GM21526 (cell line): ENCODE results near the gene NIPA2.

Experiments
- ATAC-seq: cut with Tn5 transposase; IDR thresholded peaks from one replicate; pipeline ENCODE4 v1.9.1; 2021; ENCODE audit warnings: moderate library complexity; ENCODE audit not compliant: unreplicated experiment, low FRiP score

The NIPA2 gene

DNA sequence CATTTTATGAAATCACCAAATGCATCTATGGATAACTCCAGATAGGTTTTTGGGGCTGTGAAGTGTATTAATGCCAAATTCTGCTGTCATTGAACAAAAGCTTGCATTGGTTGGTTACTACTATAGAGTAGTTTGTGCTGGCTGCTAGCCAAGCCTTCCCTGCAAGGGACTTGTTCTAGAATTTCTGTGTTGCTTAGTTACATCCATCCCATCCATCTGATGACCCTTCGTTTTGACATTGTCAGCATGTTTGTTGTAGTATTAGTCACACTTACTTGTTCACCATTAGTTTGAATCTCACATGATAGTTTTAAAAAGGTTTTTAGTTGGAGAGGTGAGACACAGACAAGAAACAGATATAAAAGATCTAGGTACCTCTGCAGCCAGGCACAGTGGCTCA lies 7.0 kb upstream of the NIPA2 start:
- no peak for ATAC-seq

DNA sequence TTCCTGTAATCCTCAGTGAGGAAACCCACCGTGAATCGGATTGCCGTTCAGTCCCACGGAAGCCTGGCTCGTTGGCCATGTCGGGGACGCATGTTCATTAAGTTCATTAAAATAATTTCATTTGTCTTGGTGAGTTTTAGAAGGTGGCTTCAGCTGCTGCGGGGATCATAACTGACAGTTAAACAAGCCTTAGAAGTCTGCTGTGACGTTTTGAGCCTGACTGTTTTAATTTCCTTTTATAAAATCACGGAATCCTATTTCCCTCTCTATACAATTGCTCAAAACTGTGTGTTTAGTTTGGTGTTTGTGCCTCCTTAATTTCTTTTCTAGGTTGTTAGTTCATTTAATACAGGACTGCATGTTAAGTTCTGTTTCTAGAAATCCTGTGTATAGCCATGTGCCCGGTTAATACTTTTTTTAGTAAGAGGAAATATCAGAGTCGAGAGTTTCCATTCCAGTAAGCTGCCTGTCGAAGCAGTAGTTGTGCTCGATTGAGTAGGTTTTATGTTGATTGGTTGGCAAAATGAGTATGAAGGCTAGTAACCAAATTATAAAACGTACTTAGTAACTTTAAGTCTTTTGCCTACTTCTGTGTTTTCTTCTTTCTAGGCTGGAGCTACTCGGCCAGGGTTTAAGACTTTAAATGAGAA lies 705 bp downstream of the NIPA2 start:
- ATAC-seq, result no peak

DNA sequence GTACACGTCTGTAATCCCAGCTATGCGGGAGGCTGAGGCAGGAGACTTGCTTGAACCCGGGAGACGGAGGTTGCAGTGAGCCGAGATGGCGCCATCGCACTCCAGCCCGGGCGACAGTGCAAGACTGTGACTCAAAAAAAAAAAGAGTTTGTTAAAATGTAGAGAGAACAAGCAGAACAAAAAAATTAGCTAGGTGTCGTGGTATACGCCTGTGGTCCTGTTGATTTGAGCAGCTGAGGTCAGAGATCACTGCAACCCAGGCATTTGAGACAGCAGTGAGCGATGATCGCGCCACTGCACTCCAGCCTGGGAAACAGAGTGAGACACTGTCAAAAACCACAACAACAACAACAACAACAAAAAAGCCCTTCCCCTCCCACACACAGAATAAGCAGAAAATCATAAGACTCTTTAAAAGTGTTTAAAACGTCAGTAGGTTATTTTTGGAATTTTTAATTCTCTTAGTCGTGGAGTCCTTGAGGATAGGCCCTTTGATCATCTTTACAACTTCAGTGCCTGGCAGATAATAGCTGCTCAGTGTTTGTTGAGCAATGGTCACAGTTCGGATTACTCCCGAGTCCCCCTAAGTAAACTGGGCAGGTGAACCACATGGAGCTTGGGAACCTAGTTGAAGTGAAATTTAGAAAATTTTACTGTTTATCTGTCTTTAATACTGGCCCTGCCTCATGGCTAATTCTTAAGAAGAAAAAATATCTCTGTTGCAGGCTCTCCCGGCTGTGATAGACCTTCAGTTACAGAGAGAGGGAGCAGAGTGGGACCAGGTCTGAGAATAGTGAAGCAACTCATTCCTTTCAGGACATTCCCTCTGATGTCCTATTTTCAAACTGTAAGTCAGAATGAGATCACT lies 6.2 kb downstream of the NIPA2 start:
- ATAC-seq, result no peak

DNA sequence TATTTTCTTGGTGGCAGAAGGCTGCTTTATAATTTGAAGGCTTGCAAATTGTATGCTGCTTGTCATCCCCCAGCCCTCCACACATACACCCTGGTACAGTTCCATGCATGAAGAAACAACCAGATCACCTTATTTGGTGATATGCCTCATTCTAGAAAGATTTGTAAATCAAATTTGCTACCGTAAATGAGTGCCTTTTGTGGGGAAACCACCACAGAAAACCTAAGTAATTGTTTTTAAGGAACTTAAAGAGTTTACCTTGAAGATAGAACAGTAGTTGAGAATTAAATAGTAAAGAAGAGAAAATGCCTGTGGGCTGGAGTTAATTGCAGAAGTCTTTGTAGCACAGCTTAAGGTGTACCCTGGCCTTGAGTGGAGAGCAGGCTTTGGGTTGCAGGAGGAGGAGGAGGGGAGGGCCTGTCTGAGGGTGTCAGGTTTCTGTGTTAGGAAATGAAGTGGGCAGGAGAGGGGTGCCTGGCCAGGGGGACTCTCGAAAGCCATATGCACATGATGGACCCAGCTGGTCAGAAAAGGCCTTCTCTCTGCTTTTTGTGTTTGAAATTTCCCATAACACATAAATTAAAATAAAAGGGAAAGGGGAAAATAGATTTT lies 6.9 kb downstream of the NIPA2 start:
- ATAC-seq, result no peak

DNA sequence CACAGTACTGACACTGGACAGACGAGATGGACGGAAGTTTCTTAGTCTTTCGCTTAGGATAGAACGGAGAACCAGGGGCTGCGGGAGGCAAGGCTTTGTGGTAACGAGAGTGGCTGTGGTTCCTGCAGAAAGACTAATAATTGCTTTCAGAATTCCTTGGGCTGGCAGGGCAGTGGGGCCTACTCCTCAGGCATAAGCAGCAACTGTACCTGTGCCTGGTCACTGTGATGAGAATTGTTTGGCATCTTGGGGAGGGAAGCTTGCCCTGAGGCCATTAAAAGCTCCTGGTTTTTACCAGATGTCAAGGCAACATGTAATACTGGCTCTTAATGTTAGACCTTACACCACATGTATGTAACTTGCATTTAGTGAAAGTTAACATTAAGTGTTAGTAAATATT lies 7.6 kb downstream of the NIPA2 start:
- ATAC-seq, result no peak

DNA sequence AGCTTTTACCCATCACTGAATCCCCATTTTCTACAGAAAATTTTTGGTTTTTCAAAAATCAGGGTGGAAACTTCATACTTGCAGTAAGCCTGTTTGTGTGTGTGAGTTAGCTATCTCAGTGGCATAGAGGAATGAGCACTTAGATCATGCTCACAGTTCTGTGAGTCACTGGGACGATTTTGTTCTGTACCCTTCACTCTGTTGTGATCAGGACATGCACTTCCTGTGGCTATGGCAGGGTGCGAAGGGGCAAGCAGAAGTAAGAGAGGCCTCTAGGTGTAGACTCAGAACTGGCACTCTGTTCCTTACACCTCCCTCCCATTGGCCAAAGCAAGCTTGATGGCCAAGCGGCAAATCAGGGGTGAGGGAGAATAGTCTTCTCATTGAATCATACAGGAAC lies 11.6 kb downstream of the NIPA2 start:
- no peak for ATAC-seq

DNA sequence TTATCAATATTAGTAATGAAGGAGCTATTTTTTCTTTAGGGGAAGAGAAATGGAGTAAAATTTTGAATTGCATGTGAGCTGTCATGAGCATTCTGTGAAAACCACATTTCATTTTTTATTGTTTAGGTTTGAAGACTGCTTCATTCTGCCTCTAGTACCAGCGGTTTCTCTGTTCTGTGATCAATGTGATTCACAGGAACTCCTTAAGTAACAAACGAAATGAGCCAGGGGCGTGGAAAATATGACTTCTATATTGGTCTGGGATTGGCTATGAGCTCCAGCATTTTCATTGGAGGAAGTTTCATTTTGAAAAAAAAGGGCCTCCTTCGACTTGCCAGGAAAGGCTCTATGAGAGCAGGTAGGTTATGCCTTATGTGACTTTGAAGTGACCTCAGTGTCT lies 13.0 kb downstream of the NIPA2 start:
- ATAC-seq, result no peak

DNA sequence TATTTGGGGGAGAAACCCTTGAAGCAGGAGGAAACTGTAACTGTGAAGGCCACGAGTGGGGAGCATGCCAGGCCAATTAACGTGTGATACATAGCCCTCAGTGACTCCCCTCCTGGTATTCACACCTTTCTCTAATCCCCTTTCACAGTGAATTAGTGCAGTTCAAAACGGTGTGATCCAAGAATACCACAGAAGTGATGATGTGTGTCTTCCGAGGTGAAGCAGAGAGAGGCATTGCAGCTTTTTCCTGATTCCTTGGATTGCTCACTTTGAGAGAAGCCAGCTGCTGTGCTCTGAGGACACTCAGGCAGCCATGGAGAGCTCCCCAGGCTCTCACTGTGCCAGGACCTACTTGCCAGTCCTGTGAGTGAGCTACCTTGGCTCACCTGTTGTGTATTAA lies 17.3 kb downstream of the NIPA2 start:
- ATAC-seq, result no peak

DNA sequence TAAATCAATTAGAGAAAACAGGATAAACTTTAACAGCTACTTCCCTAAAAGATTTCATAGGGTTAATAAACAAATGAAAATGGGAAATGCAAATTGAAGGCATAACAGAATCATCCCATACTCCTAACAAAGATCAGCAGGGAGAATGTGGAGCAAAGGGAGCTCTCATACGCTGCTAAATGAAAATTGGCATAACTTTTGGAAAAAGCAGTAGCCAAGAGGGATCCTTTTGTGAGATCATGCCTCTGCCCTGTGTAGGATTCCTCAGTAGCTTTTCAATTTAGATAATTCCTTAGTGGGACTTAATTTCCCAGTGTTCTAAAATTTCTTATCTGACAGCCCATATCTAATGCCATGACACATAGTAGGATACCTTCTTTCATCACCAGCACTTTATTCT lies 18.2 kb downstream of the NIPA2 start:
- ATAC-seq, result no peak

DNA sequence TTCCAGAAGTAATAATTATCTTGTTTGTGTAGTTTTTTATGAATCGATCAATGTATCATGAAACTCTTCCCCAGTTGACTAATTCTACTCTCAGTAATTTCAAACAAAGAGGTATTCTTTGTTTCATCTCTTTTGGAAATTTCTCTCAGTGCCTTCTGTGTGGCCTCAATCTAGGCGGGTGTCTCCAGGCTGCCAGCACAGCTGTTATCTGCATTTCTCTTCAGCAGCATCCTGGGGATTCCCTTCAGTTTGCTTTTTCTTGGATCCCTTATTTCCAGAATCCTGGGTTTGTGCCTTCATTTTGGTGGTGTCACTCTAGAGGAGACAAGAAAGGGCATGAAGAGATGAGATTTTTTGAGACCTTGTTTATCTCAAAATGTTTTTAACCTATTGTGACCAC lies 22.7 kb downstream of the NIPA2 start:
- ATAC-seq, result no peak

DNA sequence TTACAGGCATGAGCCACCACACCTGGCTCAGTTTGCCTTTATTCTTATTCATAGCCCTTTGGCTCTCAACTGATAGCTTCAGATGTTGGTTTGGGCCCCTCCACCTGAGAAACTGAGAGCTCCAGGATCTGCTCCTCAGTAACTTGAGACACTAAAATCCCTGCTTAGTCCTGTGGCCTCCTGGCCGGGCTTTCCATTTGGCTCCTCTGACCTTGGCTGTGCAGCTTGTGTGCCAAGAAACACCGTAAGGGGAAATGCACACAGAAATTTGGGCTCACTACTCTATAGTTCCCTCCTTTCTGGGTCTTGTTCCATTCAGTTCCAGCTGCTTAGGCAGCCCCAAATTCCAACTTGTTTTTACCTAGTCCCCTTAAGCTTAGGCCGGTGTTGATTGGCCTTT lies 24.9 kb downstream of the NIPA2 start:
- no peak for ATAC-seq

DNA sequence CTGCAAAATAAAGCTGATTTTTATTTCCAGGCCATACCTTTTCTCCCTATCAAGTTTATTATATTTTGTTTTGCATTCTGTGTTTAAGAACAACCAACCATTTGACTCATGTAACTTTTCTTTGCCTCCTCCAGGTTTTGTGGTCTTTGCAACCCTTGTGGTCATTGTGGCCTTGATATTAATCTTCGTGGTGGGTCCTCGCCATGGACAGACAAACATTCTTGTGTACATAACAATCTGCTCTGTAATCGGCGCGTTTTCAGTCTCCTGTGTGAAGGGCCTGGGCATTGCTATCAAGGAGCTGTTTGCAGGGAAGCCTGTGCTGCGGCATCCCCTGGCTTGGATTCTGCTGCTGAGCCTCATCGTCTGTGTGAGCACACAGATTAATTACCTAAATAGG lies 27.6 kb downstream of the NIPA2 start:
- no peak for ATAC-seq

DNA sequence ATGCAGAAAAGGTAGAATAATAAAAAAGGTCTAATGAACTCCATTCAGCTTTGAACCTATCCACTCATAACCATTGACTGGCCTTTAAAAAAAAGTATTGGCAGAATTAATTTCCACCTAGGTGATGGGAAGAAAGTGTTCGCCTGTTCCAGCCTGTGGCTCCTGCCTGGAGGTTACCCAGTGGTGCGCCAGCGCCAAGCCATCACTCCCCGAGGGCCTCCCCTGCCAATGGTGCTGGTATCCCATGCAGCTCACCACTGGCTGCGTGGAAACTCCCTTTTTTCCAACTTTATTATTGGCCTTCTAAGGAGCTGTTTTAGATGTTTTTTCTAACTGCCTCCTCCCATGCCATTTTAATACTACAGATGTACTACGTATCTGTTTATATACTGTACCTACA lies 29.4 kb downstream of the NIPA2 start:
- no peak for ATAC-seq

DNA sequence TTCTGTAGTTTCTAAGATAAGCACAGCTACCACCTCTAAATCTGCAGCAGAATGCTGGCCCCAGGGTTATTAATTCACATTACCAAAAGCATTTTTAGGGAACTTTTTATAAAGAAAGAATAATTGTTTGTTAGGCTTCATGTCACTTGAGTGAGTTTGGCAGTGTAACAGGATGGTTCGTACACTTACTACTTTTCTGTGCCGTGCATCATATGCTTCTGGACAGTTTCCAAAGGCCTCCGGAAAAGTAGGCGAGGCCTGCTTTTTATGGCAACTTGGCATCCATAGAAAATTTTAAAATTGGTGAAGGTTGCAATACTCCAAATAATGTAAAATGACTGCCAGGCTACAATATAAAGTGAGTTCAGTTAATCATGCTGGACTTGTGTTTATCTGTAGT lies 30.0 kb downstream of the NIPA2 start:
- ATAC-seq, result no peak

DNA sequence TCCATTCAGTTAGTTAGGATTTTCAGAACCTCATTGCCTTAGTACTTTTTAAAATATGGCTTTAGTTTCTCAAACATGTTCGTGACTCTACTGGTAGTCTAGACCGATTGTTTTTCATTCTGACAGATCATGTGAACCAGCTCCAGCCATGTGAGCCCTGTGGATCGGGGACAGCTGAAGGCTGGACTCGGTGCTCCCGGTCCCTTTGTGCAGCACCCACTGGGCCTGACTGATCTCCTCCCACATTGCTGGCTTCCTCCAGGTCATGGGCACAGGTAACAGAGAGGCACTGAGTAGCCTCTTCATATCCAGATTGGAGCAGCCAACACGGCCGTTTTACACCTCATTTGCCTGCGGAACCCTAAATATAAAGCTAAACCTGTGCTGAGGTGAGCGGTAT lies 30.5 kb downstream of the NIPA2 start:
- ATAC-seq, result no peak

DNA sequence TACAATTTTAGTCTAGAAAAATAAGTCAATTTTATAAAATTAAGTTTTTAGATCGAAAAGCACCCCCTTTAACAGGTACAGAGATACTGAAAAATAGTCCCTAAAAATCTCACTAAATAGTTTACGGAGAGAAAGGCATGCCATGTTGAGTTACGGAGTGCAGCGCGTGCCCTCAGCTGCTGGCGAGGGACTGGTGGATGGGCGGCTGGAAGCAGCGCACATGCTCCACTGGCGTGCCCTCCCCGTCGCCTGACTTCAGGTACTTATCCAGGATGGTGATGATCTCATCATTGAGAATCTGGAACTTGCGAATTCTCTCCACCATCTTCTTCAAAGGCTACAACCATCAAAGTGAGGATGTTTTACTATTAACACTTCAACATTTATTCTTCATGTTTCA lies 31.4 kb downstream of the NIPA2 start:
- ATAC-seq, result no peak

DNA sequence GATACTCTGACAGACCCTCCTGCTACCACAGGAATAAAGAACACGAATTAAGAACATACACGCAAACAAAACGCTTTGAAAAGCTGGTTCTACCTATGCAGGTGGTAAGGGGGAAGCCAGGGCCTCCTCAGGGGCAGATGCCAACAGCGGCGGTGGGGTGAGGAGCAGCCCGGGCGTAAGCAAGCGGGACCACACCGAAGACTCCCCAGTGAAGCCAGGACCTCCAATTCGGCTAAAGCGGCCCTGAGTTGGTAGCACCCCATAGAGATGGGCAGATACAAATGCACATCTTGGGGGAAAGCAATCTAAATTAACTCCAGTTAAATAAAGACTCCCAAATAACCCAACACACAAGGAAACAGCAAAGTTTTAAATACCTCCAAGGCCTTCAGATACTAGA lies 32.4 kb downstream of the NIPA2 start:
- no peak for ATAC-seq

DNA sequence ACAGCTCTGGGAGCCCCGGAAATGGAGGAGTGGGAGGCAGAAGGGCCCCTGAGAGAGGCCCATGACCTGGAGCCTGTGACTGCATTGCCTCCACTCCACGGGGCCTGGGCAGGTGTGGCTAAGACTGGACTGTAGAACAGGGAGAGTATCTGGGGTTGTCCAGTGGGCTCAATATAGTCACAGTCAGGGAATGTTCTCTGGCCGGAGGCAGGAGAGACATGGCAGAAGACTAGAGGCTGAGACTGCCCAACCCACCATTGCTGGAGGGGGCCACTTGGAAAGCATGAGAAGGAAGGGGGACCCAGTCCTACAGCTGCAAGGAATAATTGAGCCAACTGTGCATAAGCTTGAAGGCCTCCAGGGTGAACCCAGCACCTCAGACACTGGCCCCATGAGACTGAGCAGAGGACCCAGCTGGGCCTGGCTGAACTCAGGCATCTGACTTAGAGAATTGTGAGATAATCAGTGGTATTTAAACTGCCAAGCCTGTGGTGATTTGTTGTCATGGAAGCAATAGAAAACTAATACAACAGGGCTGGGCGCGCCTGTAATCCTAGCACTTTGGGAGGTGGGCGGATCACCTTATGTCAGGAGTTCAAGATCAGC lies 33.1 kb downstream of the NIPA2 start:
- ATAC-seq, result no peak

DNA sequence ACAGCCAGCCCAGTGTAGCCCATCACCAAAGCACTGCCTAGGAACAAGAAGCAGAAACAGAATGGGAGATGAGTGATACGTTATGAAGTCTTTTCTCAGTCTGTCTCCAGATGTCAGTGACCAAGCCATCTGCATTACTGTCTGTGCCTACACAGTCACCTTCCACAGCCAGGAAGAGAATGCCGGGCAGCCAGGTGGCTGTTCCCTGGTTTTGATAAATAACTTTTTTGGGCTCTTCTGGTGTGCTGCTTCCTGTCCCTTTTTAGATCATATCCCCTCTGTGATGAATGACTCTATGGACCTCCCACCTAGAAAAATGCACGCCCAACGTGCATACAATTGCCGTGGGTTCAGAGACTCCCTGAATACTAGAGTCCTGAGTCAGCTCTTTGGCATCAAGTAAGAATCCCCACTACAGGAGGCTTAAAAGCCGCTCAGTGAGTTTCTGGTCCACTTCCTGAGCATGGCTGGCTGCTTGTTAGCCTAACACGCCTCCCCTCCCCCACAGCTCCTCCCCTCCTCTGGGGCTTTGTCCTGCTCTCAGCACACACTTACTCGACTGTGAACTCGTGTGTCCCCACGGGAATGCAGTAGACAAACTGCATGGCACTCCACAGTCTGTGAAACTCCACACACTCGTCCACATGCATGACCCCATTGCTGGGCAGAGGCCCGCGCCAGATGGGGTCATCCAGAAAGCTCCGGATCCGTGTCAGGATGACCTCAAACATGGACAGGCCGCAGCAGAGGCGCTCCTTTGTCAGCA lies 34.7 kb downstream of the NIPA2 start:
- no peak for ATAC-seq

DNA sequence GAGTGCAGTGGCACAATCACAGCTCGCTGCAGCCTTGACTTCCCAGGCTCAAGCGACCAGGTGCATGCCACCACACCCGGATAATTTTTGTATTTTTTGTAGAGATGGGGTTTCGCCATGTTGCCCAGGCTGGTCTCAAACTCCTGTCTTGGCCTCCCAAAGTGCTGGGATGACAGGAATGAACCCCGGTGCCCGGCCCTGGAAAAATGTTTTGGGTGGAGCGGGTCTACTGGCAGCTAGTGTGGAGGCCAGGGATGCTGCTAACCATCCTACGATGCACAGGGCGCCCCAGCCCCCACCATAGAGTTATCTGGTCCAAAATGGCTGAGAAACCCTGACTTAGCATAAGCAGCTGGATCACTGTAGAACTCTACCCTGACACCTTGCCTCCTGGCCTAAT lies 35.4 kb downstream of the NIPA2 start:
- no peak for ATAC-seq

DNA sequence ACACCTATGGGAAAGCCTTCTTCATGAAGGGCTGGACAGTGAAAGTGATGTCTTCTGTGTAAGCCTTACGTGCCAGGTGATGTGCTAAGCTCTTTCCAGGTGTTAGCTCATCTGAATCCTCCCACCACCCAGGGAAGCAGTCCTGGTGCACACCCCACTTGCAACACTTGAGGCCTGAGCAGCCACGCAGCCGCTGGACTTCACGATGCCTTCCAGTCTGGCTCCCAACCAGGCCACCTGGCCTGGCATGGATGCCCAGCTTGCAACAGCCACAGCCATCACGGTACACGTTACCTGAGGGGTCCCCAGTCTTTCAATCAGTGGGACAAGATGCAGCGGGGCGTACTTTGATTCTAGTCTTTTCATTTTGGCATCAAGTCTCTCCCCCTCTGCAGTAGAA lies 35.8 kb downstream of the NIPA2 start:
- no peak for ATAC-seq
